HG03139 (cell line): ENCODE results near the gene CNNM3.
"Not testable (repeated sequence)": the region's sequence is repeated elsewhere in the genome, so short reads cannot be mapped to it uniquely, and the experiment has no call there.

Experiments
- ATAC-seq: cut with Tn5 transposase; IDR thresholded peaks from one replicate; pipeline ENCODE4 v1.9.1; 2021; ENCODE audit not compliant: unreplicated experiment

The CNNM3 gene

DNA sequence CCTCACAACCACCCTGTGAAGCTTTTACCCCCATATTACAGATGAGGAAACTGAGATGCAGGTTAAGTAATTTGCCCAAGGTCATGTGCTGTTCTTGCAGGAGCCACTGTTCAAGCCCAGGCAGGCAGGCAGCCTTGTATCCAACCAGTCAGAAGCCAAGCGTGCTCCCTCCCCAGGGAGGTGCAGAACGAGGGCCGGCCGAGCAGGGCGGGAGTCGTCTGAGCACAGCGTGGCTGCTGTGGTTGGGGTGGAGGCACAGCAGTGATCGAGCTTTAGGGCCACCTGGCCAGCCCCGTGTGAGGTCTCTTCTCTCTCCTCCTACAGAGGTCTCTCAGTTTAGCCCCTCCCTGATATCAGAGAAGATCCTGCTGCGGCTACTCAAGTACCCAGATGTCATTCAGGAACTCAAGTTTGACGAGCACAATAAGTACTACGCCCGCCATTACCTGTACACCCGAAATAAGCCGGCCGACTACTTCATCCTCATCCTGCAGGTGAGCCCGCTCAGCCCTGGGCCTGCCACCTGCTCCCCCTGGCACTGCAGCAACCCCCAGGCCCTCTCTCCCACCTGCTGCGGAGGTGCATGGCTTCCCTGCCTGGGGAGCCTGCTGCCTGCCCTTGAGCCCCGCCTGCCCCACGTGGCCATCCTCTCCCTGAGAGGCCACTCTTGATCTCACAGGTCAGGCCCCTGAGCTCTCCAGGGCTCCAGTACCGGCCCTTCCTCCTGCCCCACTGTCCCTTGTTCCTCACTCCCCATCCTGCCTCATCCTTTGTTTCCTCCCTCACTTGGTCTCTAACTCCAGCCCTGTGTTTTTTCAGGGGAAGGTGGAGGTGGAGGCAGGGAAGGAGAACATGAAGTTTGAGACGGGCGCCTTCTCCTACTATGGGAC is 17.1 kb upstream of the CNNM3 start:
- ATAC-seq = no peak

DNA sequence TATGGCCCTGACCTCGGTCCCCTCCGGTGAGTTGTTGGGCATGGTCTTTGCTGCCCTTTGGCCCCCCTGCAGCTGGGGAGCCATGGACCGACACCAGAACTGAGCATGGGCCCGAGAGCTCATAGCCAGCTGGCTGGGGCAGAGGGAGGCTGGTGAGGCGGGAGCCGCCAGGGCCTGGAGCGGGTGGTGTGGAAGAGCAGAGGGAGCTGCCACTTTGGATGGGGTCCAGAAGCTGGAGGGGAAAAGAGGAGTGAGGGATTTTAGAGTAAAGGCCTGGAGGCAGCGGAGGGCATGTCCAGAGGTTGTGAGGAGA is 16.5 kb upstream of the CNNM3 start:
- no peak for ATAC-seq

DNA sequence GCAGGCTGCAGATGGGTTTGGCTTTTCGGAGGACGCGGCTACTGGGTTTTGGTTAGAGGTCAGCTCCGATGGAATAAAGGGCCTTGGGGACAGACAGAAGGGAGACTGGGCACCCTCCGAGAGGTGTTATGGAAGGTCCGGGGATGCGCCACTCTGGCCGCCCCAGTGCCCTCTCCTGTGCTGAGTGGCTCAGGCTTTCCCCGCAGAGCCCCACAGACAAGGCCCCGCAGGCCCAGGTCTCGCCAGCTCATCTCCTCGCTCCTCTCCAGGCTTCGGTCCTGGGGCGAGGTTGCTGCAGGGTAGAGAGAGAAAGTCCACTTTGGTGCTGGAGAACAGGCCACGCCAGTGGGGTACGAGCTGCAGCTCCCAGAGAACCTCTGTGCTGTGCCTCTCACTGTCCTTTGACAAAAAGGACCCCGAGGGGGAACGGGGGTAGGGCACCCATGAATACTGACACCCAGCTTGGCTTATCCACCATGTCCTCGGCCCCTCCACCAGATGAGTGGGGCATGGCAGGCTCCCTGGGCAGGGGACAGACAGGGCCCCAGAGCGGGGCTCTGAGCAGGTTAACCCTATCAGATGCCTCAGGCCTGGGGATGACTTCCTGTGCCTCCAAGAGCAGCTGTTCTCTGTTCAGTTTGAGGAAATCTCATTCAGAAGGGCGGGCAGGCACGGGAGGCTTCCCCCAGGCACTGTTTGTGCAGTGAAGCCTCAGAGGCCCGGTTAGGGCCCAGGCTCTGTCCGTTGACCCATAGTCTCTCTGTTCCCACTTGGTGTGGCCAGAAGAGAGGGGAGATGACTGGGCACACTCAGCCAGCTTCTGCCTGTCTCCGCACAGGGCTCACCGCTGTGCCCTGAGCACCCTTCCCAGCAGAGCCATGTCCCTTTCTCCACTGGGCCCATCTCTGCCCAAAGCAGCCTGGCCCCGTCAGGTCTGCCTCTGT is 15.7 kb upstream of the CNNM3 start:
- no peak for ATAC-seq

DNA sequence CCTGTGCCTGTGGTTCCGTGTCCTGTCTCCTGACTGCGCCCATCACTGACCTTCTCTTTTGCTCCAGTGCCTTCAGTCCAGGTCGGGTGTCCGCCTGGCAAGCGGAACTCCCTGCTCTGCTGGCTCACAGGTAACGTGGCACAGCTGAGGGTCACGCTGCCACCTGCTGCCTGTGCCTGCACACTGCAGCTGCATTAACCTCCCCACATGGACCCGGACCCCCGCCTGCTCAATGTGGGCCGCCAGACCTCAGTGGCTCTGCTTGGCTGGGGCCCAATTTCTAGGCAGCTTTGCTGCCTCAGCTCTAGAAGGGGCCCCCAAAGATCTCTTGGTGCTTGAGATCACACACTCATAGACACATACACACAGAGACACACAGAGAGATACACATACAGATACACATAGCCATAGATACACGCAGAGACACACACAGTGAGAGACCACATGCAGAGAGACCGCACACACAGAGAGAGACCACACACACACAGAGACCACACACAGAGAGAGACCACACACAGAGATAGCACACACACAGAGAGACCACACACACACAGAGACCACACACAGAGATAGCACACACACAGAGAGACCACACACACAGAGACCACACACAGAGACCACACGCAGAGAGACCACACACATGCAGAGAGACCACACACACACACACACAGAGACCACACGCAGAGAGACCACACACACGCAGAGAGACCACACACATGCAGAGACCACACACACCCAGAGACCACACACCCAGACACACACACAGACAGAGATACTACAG is 14.9 kb upstream of the CNNM3 start:
- peak; percentile 62 for ATAC-seq

DNA sequence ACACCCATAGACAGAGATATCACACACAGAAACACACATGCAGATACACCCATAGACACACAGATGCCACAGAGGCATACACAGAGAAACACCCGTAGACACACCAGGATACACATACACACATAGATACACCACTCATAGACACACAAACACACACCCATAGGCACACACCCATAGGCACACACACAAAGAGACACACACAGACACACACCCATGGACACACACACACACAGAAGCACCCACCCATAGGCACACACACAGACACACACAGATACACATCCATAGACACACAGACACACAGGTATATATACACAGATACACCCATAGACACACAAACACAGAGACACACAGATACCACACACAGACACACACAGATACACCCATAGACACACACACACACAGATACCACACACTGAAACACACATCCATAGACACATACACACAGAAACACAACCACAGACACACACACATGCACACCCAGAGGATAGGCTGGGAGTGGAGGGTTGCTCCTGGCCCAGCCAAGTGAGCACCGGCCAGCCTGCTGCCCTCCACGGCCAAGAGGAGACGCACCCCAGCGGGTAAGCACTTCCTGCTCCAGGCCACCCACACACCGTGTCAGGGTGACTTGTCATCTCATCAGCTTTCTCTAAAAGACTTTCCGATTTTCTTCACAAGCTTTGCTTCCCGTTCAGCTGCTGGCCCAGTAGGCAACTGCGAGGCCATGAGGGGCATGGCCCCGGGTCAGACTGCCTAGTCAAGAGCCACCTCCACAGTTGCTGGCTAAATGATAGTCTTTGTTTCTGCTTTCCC is 14.1 kb upstream of the CNNM3 start:
- ATAC-seq = no peak

DNA sequence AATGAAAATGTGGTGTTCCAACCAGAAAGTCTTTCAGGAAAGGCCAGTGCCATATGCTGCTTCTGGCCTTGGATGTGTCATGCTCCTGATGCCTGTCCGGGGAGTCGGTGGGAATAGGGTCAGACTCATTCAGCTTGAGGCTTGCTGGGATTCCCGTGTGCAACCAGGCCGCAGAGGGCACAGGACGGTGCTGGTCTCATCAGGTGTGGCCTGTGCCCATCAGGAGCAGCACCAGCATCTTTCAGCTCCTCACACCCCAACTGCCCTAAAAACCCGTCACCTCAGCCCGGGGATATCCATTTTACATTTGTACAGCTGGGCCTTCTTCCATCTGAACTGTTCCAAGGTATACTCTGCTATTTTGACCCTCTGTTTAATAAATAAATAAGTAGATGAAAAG is 13.3 kb upstream of the CNNM3 start:
- no peak for ATAC-seq

DNA sequence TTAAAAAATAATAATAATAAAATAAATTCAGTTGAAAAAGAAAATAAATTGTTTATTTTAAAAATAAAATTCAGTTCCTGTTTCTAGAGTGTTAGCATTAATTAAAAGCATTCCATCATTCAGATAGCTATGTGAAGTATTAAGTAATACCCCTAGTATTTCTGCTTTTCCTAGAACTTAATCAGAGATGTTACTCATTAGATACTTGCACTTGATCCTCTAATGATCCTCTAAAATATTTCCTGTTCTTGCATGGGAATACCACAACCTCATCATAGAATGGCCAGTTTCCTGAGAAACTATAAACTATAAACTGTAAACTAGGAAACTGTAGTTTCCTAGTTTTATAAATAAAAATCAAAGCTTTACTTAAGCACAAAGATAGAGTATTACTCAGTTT is 11.1 kb upstream of the CNNM3 start:
- ATAC-seq = no peak

DNA sequence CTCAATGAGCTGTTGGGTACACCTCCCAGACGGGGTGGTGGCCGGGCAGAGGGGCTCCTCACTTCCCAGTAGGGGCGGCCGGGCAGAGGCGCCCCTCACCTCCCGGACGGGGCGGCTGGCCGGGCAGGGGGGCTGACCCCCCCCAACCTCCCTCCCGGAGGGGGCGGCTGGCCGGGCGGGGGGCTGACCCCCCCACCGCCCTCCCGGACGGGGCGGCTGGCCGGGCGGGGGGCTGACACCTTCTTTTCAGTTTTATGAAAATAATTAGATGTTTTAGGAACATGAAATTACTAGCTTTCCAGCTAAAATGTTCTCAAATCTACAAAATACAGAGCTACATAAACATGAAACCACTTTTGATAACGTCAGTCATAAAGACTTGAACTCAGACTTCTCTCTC is 10.1 kb upstream of the CNNM3 start:
- ATAC-seq = not testable (repeated sequence)

DNA sequence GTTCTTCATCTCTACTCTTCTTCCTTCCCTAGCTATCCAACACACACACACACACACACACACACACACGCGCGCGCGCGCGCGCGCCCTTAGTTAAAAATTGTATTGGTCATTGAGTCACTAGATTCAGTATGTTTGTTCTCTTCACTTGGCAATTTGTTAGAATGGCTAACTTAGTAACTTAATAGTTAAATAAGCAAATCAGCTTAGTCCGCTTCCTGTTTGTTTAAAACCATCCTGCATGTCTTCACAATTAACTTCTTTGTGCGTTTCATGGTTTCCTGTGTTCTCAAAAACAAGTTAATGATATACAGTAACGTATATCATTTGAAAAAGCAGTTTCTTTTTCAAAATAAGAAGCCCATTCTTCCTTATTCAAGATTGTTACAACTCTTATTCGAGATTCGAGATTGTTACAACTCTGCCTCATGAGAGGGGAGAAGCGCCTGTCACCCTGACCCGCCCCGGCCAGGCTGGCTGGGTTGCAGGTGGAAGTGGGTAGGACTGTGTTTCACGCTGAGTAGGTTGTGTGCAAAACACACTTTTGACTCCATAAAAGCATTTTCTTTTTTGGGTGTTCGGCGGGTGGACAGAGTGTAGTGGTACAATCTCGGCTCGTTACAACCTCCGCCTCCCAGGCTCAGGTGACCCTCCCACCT is 9.5 kb upstream of the CNNM3 start:
- ATAC-seq = no peak

DNA sequence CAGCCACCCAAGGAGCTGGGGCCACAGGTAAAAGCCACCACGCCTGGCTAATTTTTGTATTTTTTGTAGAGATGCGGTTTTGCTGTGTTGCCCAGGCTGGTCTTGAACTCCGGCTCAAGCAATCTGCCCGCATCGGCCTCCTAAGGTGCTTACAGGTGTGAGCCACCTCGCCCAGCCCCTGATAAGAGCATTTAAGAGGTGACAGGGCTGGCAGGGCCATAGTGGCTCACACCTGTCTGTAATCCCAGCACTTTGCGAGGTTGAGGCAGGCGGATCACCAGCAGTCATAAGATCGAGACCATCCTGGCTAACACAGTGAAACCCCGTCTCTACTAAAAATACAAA is 9.0 kb upstream of the CNNM3 start:
- ATAC-seq = no peak

DNA sequence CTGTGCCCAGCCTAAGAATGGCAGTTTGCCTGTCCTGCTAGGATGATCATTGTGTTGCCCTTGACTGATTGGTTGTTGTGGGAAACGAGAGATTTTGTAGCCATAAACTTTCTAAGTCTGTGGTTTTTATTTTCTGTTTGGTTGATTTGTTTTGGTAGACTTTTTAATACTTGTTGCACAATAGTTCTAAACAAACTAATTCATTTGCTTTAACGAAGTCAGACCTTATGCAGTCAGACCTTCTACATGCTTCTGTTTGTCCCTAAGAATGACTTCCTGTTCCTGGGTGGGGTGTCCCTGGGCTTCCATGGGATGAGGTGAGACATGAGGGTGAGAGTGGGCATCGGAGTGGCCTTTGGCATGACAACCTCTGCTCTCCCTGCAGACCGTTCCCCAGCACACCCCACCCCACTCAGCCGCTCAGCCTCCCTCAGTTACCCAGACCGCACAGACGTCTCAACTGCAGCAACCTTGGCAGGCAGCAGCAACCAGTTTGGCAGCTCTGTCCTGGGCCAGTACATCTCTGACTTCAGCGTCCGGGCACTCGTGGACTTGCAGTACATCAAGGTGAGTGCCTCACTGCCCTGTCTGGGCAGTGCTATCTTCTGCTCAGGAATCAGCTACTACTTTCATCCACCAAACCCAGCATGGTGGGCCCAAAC is 7.8 kb upstream of the CNNM3 start:
- no peak for ATAC-seq

DNA sequence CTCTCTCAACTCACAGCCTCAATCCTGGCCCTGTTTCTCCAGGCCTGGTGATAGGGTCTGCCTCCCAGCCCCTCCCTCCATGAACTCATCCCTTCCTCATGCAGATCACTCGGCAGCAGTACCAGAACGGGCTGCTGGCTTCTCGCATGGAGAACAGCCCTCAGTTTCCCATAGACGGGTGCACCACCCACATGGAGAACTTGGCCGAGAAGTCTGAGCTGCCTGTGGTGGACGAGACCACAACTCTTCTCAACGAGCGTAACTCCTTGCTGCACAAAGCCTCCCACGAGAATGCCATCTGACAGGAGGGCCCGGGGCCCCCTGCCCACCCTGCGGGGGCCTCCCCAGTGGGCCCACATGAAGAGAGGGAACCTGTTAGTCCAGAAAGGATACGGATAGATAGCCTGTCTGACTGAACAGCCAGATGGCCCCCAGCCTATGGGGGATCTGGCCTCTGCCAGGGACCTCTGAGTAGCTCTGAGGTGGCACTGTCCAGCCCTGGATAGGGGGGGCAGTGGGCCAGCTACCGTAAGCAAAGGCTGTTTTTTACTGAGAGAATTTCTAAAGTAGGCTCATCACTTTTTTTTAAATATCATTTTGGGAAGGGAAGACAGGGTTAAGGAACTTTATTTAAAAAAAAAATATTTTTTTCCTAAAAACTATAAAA is 6.7 kb upstream of the CNNM3 start:
- no peak for ATAC-seq

DNA sequence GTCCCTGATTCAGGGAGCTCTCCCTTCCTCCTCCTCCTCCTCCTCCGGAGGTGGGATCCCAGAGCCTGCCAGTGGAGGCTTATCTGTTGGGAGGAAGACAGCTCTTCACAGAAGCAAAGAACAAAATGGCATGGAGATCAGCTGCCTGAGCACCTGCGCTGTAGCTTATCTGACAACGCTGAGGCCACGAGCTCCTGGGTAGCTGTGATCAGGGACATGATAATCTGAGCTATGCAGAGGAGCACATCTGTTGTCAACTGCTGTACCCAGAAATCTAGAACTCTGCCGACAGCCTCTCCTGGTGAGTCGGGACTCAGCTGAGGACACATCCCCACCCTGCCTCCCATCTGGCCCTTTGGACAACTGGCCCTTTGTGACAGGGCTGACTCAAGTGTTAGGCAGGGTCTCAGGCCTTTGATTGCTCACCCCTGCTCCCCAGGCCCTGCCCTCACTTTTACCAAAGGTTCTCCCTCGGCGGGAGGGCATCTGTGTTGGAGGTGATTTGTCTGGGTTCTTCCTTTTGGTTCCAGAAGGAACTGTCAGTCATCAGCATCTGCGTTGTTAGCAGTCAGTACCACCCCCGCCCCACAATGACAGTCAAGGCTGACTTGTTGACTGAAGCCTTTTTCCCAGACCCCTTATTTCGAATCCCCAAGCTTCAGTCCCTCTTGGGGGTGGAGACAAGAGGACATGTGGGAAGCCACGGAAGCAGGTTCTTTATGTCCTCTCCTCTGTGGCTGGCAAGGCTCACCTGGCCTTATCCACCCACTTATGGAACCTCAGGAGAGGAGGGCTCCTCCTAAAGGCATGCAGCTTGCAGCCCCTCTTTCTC is 5.9 kb upstream of the CNNM3 start:
- ATAC-seq = no peak

DNA sequence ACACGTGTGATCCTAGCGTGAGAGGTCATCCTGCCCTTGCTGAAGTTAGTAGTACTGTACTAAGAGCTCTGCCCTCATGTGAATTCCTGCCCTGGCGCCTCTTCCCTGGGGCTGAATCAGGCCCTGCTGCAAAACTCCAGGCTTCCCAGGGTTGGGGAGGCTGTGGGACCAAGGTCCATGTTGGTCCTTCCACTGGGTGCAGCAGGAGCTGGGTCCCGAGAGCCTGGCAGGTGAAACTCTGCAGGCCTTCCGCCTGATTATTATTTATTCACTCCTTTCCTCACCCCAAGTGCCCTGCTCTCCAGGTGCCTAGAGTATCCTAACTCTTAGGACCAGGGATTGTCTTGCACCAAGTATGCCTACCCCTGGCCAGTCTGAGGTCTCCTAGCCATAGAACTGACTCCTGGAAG is 5.3 kb upstream of the CNNM3 start:
- ATAC-seq = no peak

DNA sequence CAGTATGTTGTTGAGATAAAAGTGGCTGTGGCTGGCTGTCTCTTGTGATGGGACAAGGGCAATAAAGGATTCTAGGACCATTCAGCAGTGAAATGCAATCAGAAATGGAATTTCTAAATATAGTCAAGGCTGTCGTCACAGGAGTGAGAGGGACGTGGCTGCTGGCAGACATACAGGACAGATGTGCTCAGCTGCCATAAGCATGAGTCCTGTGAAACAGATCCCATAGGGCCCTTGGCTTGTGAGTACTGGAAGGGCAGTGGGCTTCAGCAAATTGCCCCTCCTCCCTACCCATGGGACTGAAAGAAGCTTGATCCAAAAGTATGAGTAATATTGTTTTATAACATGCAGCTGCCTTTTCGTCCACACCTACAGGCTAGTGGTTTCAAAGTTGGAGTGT is 4.2 kb upstream of the CNNM3 start:
- ATAC-seq = no peak

DNA sequence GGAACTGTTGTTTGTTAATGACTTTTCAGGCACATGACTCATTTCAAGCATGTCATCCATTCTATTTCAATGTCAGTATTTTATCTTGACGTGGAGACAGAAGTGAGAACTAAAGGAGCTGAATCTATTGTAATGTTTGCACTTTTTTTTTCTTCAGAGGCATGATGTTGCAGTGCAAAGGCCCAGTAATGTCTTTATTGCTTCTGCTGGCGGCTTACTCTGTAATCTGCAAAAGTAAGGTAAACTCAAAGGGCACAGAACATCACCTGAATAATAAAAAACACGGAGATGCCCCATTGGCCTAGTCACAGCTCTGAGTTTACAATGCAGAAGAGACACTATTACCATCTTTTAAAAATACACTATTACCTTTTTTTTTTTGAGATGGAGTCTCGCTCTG is 2.4 kb upstream of the CNNM3 start:
- ATAC-seq = no peak

DNA sequence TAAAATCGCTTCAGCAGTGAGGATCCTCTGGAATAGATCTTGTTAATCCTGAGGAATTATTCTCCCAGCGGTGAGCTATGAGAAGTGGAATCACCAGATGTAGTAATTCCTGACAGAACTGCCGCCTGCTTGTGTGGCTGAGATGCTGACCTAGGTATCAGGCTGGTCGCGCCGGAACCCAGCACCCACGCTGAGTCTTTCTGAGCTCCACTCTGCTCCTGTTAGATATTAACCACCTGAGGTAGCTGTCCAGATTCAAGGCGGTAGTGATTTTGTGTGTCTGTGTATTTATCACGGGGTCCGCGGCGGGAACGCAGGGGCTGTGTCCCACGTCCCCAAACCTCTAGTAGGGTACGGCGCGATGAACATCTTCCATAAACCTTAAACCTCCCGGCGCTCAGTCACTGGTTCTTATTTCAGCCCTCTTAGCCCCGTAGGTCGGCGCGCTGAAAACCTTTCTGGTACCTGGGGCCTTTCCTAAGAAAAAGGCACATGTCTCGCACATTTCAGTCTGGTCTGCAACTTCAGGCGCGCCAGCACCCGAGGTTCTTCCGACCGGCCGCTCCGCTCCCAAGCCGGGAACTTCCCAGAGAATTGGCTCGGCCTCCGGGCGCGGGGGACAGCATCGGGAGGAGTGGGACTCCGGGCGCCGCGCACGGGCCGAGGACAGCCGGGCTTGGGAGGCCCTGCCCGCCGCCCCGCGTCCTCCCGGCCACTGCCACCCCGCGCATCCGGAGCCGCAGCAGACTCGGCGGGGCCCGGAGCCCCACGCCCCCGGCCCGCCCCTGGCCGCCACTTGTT is 542 bp upstream of the CNNM3 start:
- no peak for ATAC-seq
